T-helper 17 cell (primary cell): ENCODE results near the gene JAK2. TPM values are rescaled to one million over a fixed set of nuclear protein-coding genes. Genes with fewer than 3 reads are reported as not detected.
"Not testable (repeated sequence)": the region's sequence is repeated elsewhere in the genome, so short reads cannot be mapped to it uniquely, and the experiment has no call there.

Experiments used
- ATAC-seq: fragments of 150-1000 bp; cut with Tn5 transposase; 2 replicates; pipeline ENCODE4 v1.10.0; 2021; ENCODE audit warnings: mild to moderate bottlenecking, moderate library complexity
- DNase-seq, 3 donors: peaks; one replicate each; pipeline versions ENCODE4 v3.0.0 to v3.0.0-alpha.2; 2020 to 2021
- H3K9me3 ChIP-seq: one replicate; pipeline ENCODE4 v1.7.0; 2013; ENCODE audit warnings: low read length, mild to moderate bottlenecking; ENCODE audit not compliant: control insufficient read depth, poor library complexity, severe bottlenecking
- H3K27ac Mint-ChIP-seq: one replicate; pipeline ENCODE4 v1.8.0; 2022; ENCODE audit warnings: mild to moderate bottlenecking, moderate library complexity, mixed read lengths
- H3K27me3 Mint-ChIP-seq: one replicate; pipeline ENCODE4 v1.8.0; 2022; ENCODE audit warnings: mixed read lengths
- H3K36me3 Mint-ChIP-seq: one replicate; pipeline ENCODE4 v1.8.0; 2022; ENCODE audit warnings: low read depth, mixed read lengths
- H3K4me1 Mint-ChIP-seq: one replicate; pipeline ENCODE4 v1.8.0; 2022; ENCODE audit warnings: mild to moderate bottlenecking, mixed read lengths
- H3K4me3 Mint-ChIP-seq: one replicate; pipeline ENCODE4 v1.8.0; 2022; ENCODE audit warnings: mild to moderate bottlenecking, moderate library complexity, mixed read lengths
- total RNA-seq, 4 donors: library from RNA in 2 of 4; stranded (reverse) in 2 of 4; gene quantifications; one replicate each; pipeline ENCODE4 v1.2.3 and lab custom pipeline; 2022 to 2026

Gene JAK2
- total RNA-seq, 2 donors from 2014 or later = 14.6 TPM

GRCh38 chr9:5095795-5096194 lies 110.7 kb downstream of the JAK2 start:
- ATAC-seq = no peak
- Mint-ChIP-seq H3K4me1 (no peaks in the 10 kb centered on the region), H3K27ac (no peak overlapping the region), H3K4me3 (no peak overlapping the region), H3K36me3 (no peaks in the 10 kb centered on the region), H3K27me3 (no peaks in the 10 kb centered on the region)
- no peaks in the 10 kb centered on the region for H3K9me3 ChIP-seq
- no peak for DNase-seq

- DNase-seq (no peak), ATAC-seq (no peak)
- no peaks in the 10 kb centered on the region for H3K36me3 Mint-ChIP-seq
- H3K27me3 Mint-ChIP-seq = no peaks in the 10 kb centered on the region
- H3K4me1 Mint-ChIP-seq = no peaks in the 10 kb centered on the region
- no peak overlapping the region for H3K4me3 Mint-ChIP-seq
- H3K9me3 ChIP-seq = peaks cover 5% of the 10 kb centered on the region
- H3K27ac Mint-ChIP-seq = no peak overlapping the region
These were observed 114.4 kb downstream of the JAK2 start for GRCh38 chr9:5099466-5099865.

- H3K4me3 Mint-ChIP-seq, H3K27me3 Mint-ChIP-seq, H3K4me1 Mint-ChIP-seq, H3K36me3 Mint-ChIP-seq, ATAC-seq, H3K9me3 ChIP-seq, DNase-seq, H3K27ac Mint-ChIP-seq: not testable (repeated sequence)
These were observed 116.1 kb downstream of the JAK2 start for GRCh38 chr9:5101127-5101526.

- H3K27me3 Mint-ChIP-seq, DNase-seq, ATAC-seq, H3K27ac Mint-ChIP-seq, H3K9me3 ChIP-seq, H3K36me3 Mint-ChIP-seq, H3K4me1 Mint-ChIP-seq, H3K4me3 Mint-ChIP-seq: not testable (repeated sequence)
These were observed 121.4 kb downstream of the JAK2 start for GRCh38 chr9:5106517-5106916.

GRCh38 chr9:5110867-5111681 lies 126.0 kb downstream of the JAK2 start:
- Mint-ChIP-seq H3K4me1 (no peaks in the 10 kb centered on the region), H3K4me3 (no peak overlapping the region), H3K27me3 (no peaks in the 10 kb centered on the region), H3K36me3 (peaks cover 3% of the 10 kb centered on the region), H3K27ac (no peak overlapping the region)
- DNase-seq (no peak), ATAC-seq (no peak)
- H3K9me3 ChIP-seq = no peaks in the 10 kb centered on the region

GRCh38 chr9:5111696-5112095 lies 126.6 kb downstream of the JAK2 start:
- ATAC-seq (no peak), DNase-seq (no peak)
- no peaks in the 10 kb centered on the region for H3K27me3 Mint-ChIP-seq
- H3K27ac Mint-ChIP-seq = no peak overlapping the region
- H3K9me3 ChIP-seq = no peaks in the 10 kb centered on the region
- H3K4me3 Mint-ChIP-seq = no peak overlapping the region
- no peaks in the 10 kb centered on the region for H3K4me1 Mint-ChIP-seq
- H3K36me3 Mint-ChIP-seq = peaks cover 3% of the 10 kb centered on the region

GRCh38 chr9:5112109-5112592 lies 127.1 kb downstream of the JAK2 start:
- Mint-ChIP-seq H3K27ac (no peak overlapping the region), H3K4me1 (peaks cover 2% of the 10 kb centered on the region), H3K4me3 (no peak overlapping the region), H3K36me3 (peaks cover 3% of the 10 kb centered on the region), H3K27me3 (no peaks in the 10 kb centered on the region)
- DNase-seq = no peak
- no peaks in the 10 kb centered on the region for H3K9me3 ChIP-seq
- no peak for ATAC-seq

GRCh38 chr9:5112646-5113045 lies 127.6 kb downstream of the JAK2 start:
- Mint-ChIP-seq H3K27me3 (no peaks in the 10 kb centered on the region), H3K27ac (no peak overlapping the region), H3K4me1 (peaks cover 2% of the 10 kb centered on the region), H3K36me3 (peaks cover 3% of the 10 kb centered on the region), H3K4me3 (no peak overlapping the region)
- DNase-seq (no peak), ATAC-seq (no peak)
- no peaks in the 10 kb centered on the region for H3K9me3 ChIP-seq

GRCh38 chr9:5113523-5113922 lies 128.5 kb downstream of the JAK2 start:
- no peak for DNase-seq
- no peaks in the 10 kb centered on the region for H3K9me3 ChIP-seq
- ATAC-seq = no peak
- peaks cover 3% of the 10 kb centered on the region for H3K36me3 Mint-ChIP-seq
- no peaks in the 10 kb centered on the region for H3K27me3 Mint-ChIP-seq
- H3K27ac Mint-ChIP-seq = no peak overlapping the region
- no peak overlapping the region for H3K4me3 Mint-ChIP-seq
- H3K4me1 Mint-ChIP-seq = peaks cover 2% of the 10 kb centered on the region

GRCh38 chr9:5113994-5114748 lies 129.1 kb downstream of the JAK2 start:
- Mint-ChIP-seq H3K4me3 (no peak overlapping the region), H3K36me3 (peaks cover 3% of the 10 kb centered on the region), H3K27me3 (no peaks in the 10 kb centered on the region), H3K4me1 (peaks cover 2% of the 10 kb centered on the region), H3K27ac (no peak overlapping the region)
- DNase-seq (no peak), ATAC-seq (no peak)
- no peaks in the 10 kb centered on the region for H3K9me3 ChIP-seq

- no peak overlapping the region for H3K27ac Mint-ChIP-seq
- DNase-seq (no peak), ATAC-seq (no peak)
- peaks cover 10% of the 10 kb centered on the region for H3K36me3 Mint-ChIP-seq
- no peaks in the 10 kb centered on the region for H3K27me3 Mint-ChIP-seq
- no peak overlapping the region for H3K4me3 Mint-ChIP-seq
- H3K9me3 ChIP-seq = no peaks in the 10 kb centered on the region
- peaks cover 6% of the 10 kb centered on the region for H3K4me1 Mint-ChIP-seq
These were observed 137.0 kb downstream of the JAK2 start for GRCh38 chr9:5122116-5122515.

- H3K36me3 Mint-ChIP-seq = peaks cover 10% of the 10 kb centered on the region
These were observed 137.4 kb downstream of the JAK2 start for GRCh38 chr9:5122516-5122915.

GRCh38 chr9:5140151-5140550 lies 155.1 kb downstream of the JAK2 start:
- Mint-ChIP-seq H3K27me3 (no peaks in the 10 kb centered on the region), H3K36me3 (peaks cover 12% of the 10 kb centered on the region), H3K27ac (no peak overlapping the region), H3K4me1 (no peaks in the 10 kb centered on the region), H3K4me3 (no peak overlapping the region)
- ATAC-seq (no peak), DNase-seq (no peak)
- no peaks in the 10 kb centered on the region for H3K9me3 ChIP-seq

More at GRCh38 chr9:5122516-5122915, 137.4 kb downstream of the JAK2 start:
- H3K4me3 Mint-ChIP-seq = no peak overlapping the region
- H3K9me3 ChIP-seq = no peaks in the 10 kb centered on the region
- ATAC-seq = no peak
- peaks cover 6% of the 10 kb centered on the region for H3K4me1 Mint-ChIP-seq
- no peak overlapping the region for H3K27ac Mint-ChIP-seq
- no peak for DNase-seq
- H3K27me3 Mint-ChIP-seq = no peaks in the 10 kb centered on the region
